ENCODE data around the gene DPP6.

The DPP6 gene

DNA sequence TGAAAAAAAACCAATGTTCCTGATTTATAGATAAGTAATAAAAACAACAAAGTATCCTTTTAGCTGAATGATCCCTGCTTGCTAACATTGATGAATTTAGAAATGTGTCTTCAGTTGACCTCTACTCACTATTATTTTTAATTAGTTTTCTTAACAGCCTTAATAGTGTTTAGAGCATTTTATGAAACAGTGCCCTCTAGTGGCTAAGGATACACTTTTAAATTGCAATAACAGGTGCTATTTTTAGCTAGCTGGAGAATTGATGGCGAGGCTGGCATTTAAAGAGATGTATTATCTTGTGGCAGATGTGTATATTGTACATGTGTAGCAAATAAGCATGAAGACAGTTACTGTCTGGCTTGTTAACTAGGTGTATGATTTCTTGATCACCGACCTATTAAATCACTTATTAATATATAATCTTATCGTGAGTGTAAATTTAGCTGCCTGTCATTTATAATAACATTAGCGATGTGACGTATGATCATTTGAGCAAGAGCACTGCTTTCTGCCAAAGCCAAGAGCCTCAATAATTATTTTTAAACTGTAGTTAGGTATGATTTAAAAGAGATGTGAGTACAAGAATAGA is 451.9 kb downstream of the DPP6 start:
- H3K27ac ChIP-seq (ENCODE audit: low read depth, low read length): no peak overlapping the region
- no peak overlapping the region for H3K4me3 ChIP-seq (ENCODE audit: low read depth, low read length)
- no peak overlapping the region for H3K9ac ChIP-seq (ENCODE audit: low read length)
- H3K4me1 ChIP-seq (ENCODE audit: control insufficient read depth, insufficient read depth, low read length): no peaks in the 10 kb centered on the region
- H3K9me3 ChIP-seq (ENCODE audit: control insufficient read depth, insufficient read depth, low read depth, low read length): peaks cover 8% of the 10 kb centered on the region
- H3K36me3 ChIP-seq (ENCODE audit: control insufficient read depth, insufficient read depth, low read length): no peaks in the 10 kb centered on the region
- no peaks in the 10 kb centered on the region for H3K27me3 ChIP-seq (ENCODE audit: control insufficient read depth, insufficient read depth, low read length)

DNA sequence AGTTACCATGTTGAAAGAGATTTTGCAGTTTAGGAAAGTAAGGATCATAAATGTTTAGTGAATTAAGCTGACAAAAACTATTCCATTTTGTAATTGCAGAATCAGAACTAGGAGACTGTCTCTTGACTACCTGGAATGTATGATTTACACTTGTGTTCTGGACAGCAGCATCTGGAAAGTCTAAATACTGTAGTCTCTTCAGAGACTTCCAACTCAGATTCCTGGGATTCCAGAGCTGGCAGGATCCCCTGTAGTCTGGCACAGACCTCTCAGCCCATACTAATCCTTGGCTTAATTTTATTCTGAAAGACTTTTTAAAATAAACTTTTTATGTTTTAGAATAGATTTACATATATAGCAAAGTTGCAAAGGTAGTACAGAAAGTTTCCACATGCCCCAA is 452.7 kb downstream of the DPP6 start:
- Histone ChIP-seq H3K9me3 (ENCODE audit: control insufficient read depth, insufficient read depth, low read depth, low read length) (peaks cover 8% of the 10 kb centered on the region), H3K4me1 (ENCODE audit: control insufficient read depth, insufficient read depth, low read length) (no peaks in the 10 kb centered on the region), H3K9ac (ENCODE audit: low read length) (no peak overlapping the region), H3K27me3 (ENCODE audit: control insufficient read depth, insufficient read depth, low read length) (no peaks in the 10 kb centered on the region), H3K36me3 (ENCODE audit: control insufficient read depth, insufficient read depth, low read length) (no peaks in the 10 kb centered on the region), H3K4me3 (ENCODE audit: low read depth, low read length) (no peak overlapping the region), H3K27ac (ENCODE audit: low read depth, low read length) (no peak overlapping the region)

DNA sequence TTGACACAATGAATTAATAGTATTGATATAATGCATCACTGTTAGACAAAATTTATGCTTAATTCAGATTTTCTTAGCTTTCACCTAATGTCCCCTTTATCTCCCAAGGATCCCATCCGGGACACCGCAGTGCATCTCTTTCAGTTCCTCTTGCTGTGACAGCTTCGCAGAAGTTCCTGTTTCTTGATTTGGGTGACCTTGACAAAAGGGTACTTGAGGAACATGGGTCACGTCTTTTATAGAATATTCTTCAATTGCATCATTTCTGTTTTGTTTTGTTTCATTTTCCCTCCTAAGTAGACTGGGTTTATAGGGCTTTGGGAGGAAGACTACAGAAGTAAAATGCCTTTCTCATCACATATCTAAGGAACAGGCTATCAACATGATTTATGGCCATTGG is 453.2 kb downstream of the DPP6 start:
- Histone ChIP-seq H3K9ac (ENCODE audit: low read length) (no peak overlapping the region), H3K9me3 (ENCODE audit: control insufficient read depth, insufficient read depth, low read depth, low read length) (peaks cover 8% of the 10 kb centered on the region), H3K4me3 (ENCODE audit: low read depth, low read length) (no peak overlapping the region), H3K27ac (ENCODE audit: low read depth, low read length) (no peak overlapping the region), H3K27me3 (ENCODE audit: control insufficient read depth, insufficient read depth, low read length) (no peaks in the 10 kb centered on the region), H3K4me1 (ENCODE audit: control insufficient read depth, insufficient read depth, low read length) (no peaks in the 10 kb centered on the region), H3K36me3 (ENCODE audit: control insufficient read depth, insufficient read depth, low read length) (no peaks in the 10 kb centered on the region)

DNA sequence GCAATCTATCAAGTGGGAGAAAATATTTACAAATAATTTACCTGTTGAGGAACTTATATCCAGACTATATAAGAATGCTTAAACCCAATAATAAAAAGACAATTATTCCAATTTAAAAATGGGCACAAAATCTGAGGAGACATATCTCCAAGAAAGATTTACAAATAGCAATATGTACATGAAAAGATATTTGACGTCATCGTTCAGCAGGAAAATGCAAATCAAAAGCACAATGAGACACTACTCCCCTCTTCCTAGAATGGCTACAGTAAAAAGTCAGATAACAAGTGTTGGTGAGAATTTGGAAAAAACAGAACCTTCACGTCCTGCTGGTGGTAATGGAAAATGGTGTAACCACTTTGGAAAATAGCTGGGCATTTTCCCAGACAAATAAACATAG is 457.0 kb downstream of the DPP6 start:
- Histone ChIP-seq H3K4me1 (ENCODE audit: control insufficient read depth, insufficient read depth, low read length) (no peaks in the 10 kb centered on the region), H3K27me3 (ENCODE audit: control insufficient read depth, insufficient read depth, low read length) (no peaks in the 10 kb centered on the region), H3K9me3 (ENCODE audit: control insufficient read depth, insufficient read depth, low read depth, low read length) (peaks cover 2% of the 10 kb centered on the region; the same call in 1 of the 2 replicates), H3K27ac (ENCODE audit: low read depth, low read length) (no peak overlapping the region), H3K9ac (ENCODE audit: low read length) (no peak overlapping the region), H3K4me3 (ENCODE audit: low read depth, low read length) (no peak overlapping the region), H3K36me3 (ENCODE audit: control insufficient read depth, insufficient read depth, low read length) (no peaks in the 10 kb centered on the region)

DNA sequence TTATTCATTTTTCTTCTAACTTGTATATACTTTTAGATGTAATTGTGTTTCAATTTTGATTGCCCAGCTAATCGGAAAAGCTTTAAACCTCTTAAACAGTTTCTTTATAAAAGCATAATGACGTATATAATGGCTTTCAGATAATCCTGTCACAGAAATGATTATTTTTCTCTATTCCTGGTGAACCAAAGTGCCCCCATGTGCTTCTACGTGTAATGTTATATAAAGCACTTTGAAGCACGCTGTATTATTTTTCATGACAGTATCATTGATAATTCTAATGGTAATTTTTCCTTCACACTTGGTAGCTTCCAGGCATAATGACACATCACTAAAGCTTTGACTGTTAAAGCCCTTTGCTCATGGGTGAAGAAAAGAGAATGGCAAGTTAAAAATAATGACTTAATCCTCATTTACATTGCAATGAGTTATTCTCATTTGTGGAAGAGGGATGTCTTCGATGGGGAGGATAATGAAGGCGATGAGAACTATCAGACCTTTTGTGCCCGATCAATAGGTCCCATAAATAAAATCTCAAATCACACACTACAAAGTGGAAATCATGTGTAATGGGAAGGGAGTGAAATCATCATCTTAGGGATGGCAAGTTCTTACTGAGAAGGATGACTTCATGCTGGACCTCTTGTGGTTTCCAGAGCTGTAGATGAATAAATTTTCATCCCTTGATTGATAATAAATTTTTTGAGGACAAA is 460.1 kb downstream of the DPP6 start:
- H3K9me3 ChIP-seq (ENCODE audit: control insufficient read depth, insufficient read depth, low read depth, low read length): peaks cover 2% of the 10 kb centered on the region; the same call in 1 of the 2 replicates
- no peak overlapping the region for H3K4me3 ChIP-seq (ENCODE audit: low read depth, low read length)
- H3K9ac ChIP-seq (ENCODE audit: low read length): no peak overlapping the region
- H3K27ac ChIP-seq (ENCODE audit: low read depth, low read length): no peak overlapping the region
- H3K4me1 ChIP-seq (ENCODE audit: control insufficient read depth, insufficient read depth, low read length): no peaks in the 10 kb centered on the region
- no peaks in the 10 kb centered on the region for H3K27me3 ChIP-seq (ENCODE audit: control insufficient read depth, insufficient read depth, low read length)
- no peaks in the 10 kb centered on the region for H3K36me3 ChIP-seq (ENCODE audit: control insufficient read depth, insufficient read depth, low read length)

DNA sequence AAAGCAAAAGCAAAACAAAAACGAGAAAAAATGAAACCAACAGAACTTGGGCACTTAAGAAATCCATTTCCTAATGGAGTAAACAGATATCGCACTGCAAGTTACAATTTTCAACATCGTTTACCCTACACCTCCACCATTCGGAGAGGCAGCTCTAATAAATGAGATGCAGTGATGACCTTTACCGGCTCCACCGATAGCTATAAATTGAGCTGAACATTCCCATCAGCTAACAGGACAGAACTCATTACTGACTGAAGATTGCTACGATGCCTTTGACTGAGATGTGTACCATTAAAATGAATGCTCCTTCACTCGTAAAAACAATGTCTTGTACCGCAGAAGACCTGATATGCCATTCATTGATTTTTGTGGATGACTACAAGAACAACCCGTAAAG is 465.6 kb downstream of the DPP6 start:
- H3K4me3 ChIP-seq (ENCODE audit: low read depth, low read length): no peak overlapping the region
- no peaks in the 10 kb centered on the region for H3K27me3 ChIP-seq (ENCODE audit: control insufficient read depth, insufficient read depth, low read length)
- no peak overlapping the region for H3K9ac ChIP-seq (ENCODE audit: low read length)
- no peak overlapping the region for H3K27ac ChIP-seq (ENCODE audit: low read depth, low read length)
- H3K9me3 ChIP-seq (ENCODE audit: control insufficient read depth, insufficient read depth, low read depth, low read length): no peaks in the 10 kb centered on the region
- no peaks in the 10 kb centered on the region for H3K36me3 ChIP-seq (ENCODE audit: control insufficient read depth, insufficient read depth, low read length)
- H3K4me1 ChIP-seq (ENCODE audit: control insufficient read depth, insufficient read depth, low read length): no peaks in the 10 kb centered on the region

DNA sequence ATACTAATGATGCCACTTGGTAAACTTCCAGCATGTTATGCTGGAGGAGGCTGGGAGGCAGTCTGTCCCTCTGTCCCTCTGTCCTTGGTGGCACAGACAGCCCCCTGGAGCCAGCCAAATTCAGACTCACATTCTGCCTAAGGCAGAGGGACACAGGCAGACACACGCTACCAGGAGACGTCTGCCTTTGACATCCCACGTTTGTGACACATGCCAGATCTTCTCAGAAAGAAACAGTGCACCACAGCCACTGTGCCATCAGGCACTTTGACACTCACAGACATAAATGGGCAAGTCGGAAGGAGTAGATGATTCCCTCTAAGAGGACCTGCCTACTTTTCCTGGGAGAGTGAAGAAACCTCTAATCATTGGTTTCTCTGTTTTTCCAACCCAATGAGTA is 467.0 kb downstream of the DPP6 start:
- Histone ChIP-seq H3K36me3 (ENCODE audit: control insufficient read depth, insufficient read depth, low read length) (no peaks in the 10 kb centered on the region), H3K9ac (ENCODE audit: low read length) (no peak overlapping the region), H3K4me3 (ENCODE audit: low read depth, low read length) (no peak overlapping the region), H3K4me1 (ENCODE audit: control insufficient read depth, insufficient read depth, low read length) (no peaks in the 10 kb centered on the region), H3K27me3 (ENCODE audit: control insufficient read depth, insufficient read depth, low read length) (no peaks in the 10 kb centered on the region), H3K27ac (ENCODE audit: low read depth, low read length) (no peak overlapping the region), H3K9me3 (ENCODE audit: control insufficient read depth, insufficient read depth, low read depth, low read length) (no peaks in the 10 kb centered on the region)

DNA sequence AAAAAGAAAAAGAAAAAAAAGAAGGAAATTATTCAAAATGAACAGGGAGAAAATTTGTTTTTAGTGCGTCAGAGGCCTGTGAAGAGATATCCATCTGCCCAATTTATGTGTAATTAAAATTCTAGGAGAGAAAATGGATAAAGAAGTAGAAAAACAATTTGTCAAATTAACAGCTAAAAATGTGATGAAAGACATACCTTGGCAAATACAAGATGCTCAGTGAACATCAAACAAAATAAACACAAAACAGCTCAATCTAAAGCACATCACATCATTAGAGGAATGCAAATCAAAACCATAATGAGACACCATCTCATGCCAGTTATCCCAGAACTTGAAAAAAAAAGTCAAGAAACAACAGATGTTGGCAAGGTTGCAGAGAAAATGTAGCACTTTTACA is 477.9 kb downstream of the DPP6 start:
- H3K4me3 ChIP-seq (ENCODE audit: low read depth, low read length): no peak overlapping the region
- H3K27ac ChIP-seq (ENCODE audit: low read depth, low read length): no peak overlapping the region
- no peaks in the 10 kb centered on the region for H3K36me3 ChIP-seq (ENCODE audit: control insufficient read depth, insufficient read depth, low read length)
- H3K4me1 ChIP-seq (ENCODE audit: control insufficient read depth, insufficient read depth, low read length): no peaks in the 10 kb centered on the region
- no peak overlapping the region for H3K9ac ChIP-seq (ENCODE audit: low read length)
- no peaks in the 10 kb centered on the region for H3K27me3 ChIP-seq (ENCODE audit: control insufficient read depth, insufficient read depth, low read length)
- peaks cover 5% of the 10 kb centered on the region; the same call in 1 of the 2 replicates for H3K9me3 ChIP-seq (ENCODE audit: control insufficient read depth, insufficient read depth, low read depth, low read length)

DNA sequence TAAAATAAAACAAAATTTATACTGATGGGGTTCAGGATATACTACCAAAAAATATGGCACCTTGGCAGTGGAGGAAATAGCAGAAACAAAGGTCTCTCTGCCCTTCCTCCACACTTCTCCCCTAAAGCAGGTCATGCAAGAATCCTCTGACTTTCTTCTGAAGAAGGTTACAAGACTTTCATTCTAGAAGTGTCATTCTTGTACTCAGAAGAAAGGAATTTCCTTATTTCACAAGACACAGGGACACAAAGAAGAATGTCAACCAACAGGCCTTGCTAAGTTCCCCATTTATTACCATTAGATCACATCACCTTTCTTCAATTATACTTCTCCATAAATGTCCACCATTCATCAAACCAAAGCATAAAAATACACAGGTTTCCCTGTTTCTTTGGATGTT is 480.6 kb downstream of the DPP6 start:
- Histone ChIP-seq H3K36me3 (ENCODE audit: control insufficient read depth, insufficient read depth, low read length) (no peaks in the 10 kb centered on the region), H3K9ac (ENCODE audit: low read length) (no peak overlapping the region), H3K9me3 (ENCODE audit: control insufficient read depth, insufficient read depth, low read depth, low read length) (peaks cover 5% of the 10 kb centered on the region; the same call in 1 of the 2 replicates), H3K4me3 (ENCODE audit: low read depth, low read length) (no peak overlapping the region), H3K27ac (ENCODE audit: low read depth, low read length) (no peak overlapping the region), H3K27me3 (ENCODE audit: control insufficient read depth, insufficient read depth, low read length) (no peaks in the 10 kb centered on the region), H3K4me1 (ENCODE audit: control insufficient read depth, insufficient read depth, low read length) (no peaks in the 10 kb centered on the region)

DNA sequence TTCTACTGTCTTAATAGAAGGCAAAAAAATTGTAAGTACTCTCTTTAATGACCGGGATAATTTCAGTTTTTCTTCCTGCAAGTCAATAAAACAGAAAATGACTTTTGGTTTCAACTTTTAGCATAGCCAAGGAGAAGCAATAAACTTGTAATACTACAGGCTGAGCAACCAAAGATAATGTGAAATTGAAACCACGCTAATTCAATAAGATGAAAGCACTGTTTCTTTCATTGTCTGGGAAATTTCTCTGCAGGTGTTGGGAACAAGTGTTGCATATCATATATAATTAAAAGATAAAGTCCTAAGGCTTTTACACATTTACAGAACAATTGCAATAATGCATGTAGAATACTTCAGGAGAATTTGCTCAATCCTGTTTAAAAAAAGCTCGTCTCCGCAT is 488.4 kb downstream of the DPP6 start:
- Histone ChIP-seq H3K4me1 (ENCODE audit: control insufficient read depth, insufficient read depth, low read length) (no peaks in the 10 kb centered on the region), H3K27me3 (ENCODE audit: control insufficient read depth, insufficient read depth, low read length) (no peaks in the 10 kb centered on the region), H3K36me3 (ENCODE audit: control insufficient read depth, insufficient read depth, low read length) (no peaks in the 10 kb centered on the region), H3K9ac (ENCODE audit: low read length) (no peak overlapping the region), H3K9me3 (ENCODE audit: control insufficient read depth, insufficient read depth, low read depth, low read length) (no peaks in the 10 kb centered on the region), H3K27ac (ENCODE audit: low read depth, low read length) (no peak overlapping the region), H3K4me3 (ENCODE audit: low read depth, low read length) (no peak overlapping the region)

DNA sequence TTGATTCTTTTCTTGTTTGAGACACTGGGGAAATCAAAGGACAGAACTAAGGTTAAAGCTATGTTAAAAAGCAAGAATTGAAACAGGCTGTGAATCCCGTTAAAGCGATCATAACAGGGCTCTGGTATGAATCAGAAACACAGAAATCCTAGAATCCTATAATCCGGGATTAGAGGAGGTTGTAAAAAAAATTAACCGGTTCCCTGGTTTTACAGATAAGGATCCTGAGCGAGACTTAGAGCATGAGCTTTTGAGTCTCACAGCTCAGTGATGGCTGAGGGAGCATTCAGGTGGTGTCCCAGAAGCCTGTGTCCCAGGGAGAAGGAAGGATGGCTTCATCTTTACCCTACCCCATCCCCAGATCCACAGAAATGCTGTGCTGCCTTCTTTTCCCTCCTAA is 489.4 kb downstream of the DPP6 start:
- H3K9ac ChIP-seq (ENCODE audit: low read length): no peak overlapping the region
- no peak overlapping the region for H3K27ac ChIP-seq (ENCODE audit: low read depth, low read length)
- no peaks in the 10 kb centered on the region for H3K36me3 ChIP-seq (ENCODE audit: control insufficient read depth, insufficient read depth, low read length)
- H3K27me3 ChIP-seq (ENCODE audit: control insufficient read depth, insufficient read depth, low read length): no peaks in the 10 kb centered on the region
- H3K9me3 ChIP-seq (ENCODE audit: control insufficient read depth, insufficient read depth, low read depth, low read length): no peaks in the 10 kb centered on the region
- H3K4me1 ChIP-seq (ENCODE audit: control insufficient read depth, insufficient read depth, low read length): no peaks in the 10 kb centered on the region
- no peak overlapping the region for H3K4me3 ChIP-seq (ENCODE audit: low read depth, low read length)
